ENCODE results near the gene ESR1. TPM values are rescaled to one million over a fixed set of nuclear protein-coding genes. Genes with fewer than 3 reads are reported as not detected.

The ESR1 gene
- polyA plus RNA-seq, 3 donors: 0.12 to 0.24 (median 0.23) TPM

GRCh38 chr6:152087096-152087495, 279.6 kb downstream of the ESR1 start:
- H3K36me3 Mint-ChIP-seq: no peaks in the 10 kb centered on the region
- H3K4me3 Mint-ChIP-seq: no peak overlapping the region
- Histone ChIP-seq H3K4me2 (replicated peaks; ENCODE audit: extremely low read depth, low read length, poor library complexity, severe bottlenecking) (no peak overlapping the region), H3K27me3 (ENCODE audit: control insufficient read depth in 2 of 2, insufficient read depth in 2 of 2, low read length in 2 of 2) (no peaks in the 10 kb centered on the region), H4K20me1 (ENCODE audit: insufficient read depth, low read length) (no peaks in the 10 kb centered on the region), H3K4me3 (replicated peaks in 1 of 3; ENCODE audit: low read depth in 2 of 3, low read length in 3 of 3) (no peak overlapping the region), H3K36me3 (replicated peaks in 1 of 2; ENCODE audit: control insufficient read depth in 1 of 2, insufficient read depth in 2 of 2, low read length in 2 of 2) (no peaks in the 10 kb centered on the region), H3K9me3 (replicated peaks in 1 of 2; ENCODE audit: control insufficient read depth in 1 of 2, insufficient read depth in 1 of 2, low read length in 2 of 2) (no peaks in the 10 kb centered on the region), H3K79me2 (ENCODE audit: insufficient read depth, low read length) (no peaks in the 10 kb centered on the region), H2AFZ (ENCODE audit: insufficient read depth, low read depth, low read length, poor library complexity, severe bottlenecking) (no peak overlapping the region), H3K9ac (ENCODE audit: insufficient read depth, low read length, poor library complexity, severe bottlenecking) (no peak overlapping the region), H3K4me1 (ENCODE audit: control insufficient read depth in 1 of 2, insufficient read depth in 2 of 2, low read length in 2 of 2) (no peaks in the 10 kb centered on the region), H3K27ac (ENCODE audit: low read depth in 1 of 2, low read length in 2 of 2) (no peak overlapping the region)
- 80% methylated on average over 1 of the region's 2 CpGs for WGBS (ENCODE audit: insufficient coverage)
- peaks cover 0 to 2% (median 0%) of the 10 kb centered on the region in 3 donors for H3K27me3 Mint-ChIP-seq (ENCODE audit: low read depth in 3 of 3)
- no peaks in the 10 kb centered on the region for H3K4me1 Mint-ChIP-seq
- no peak for DNase-seq
- intact Hi-C loops (cut with micrococcal nuclease): no loop called here
- TF ChIP-seq CTCF (IDR thresholded peaks at IDR 0.05): no peak
- no peak overlapping the region for H3K27ac Mint-ChIP-seq
- H3K9me3 Mint-ChIP-seq: peaks cover 0 to 8% (median 1%) of the 10 kb centered on the region in 7 donors

- WGBS (ENCODE audit: insufficient coverage): no CpG with 5 or more reads among the region's 1 CpG
- no peak overlapping the region for H2AFZ ChIP-seq (ENCODE audit: insufficient read depth, low read depth, low read length, poor library complexity, severe bottlenecking)
- DNase-seq: no peak
Observed at GRCh38 chr6:152087701-152088100, 280.2 kb downstream of the ESR1 start.

More at GRCh38 chr6:152087701-152088100, 280.2 kb downstream of the ESR1 start:
- no peaks in the 10 kb centered on the region for H4K20me1 ChIP-seq (ENCODE audit: insufficient read depth, low read length)
- peaks cover 0 to 7% (median 1%) of the 10 kb centered on the region in 7 donors for H3K9me3 Mint-ChIP-seq
- H3K9ac ChIP-seq (ENCODE audit: insufficient read depth, low read length, poor library complexity, severe bottlenecking): no peak overlapping the region
- peaks cover 0 to 2% (median 0%) of the 10 kb centered on the region in 3 donors for H3K27me3 Mint-ChIP-seq (ENCODE audit: low read depth in 3 of 3)
- H3K79me2 ChIP-seq (ENCODE audit: insufficient read depth, low read length): no peaks in the 10 kb centered on the region
- H3K9me3 ChIP-seq (replicated peaks in 1 of 2; ENCODE audit: control insufficient read depth in 1 of 2, insufficient read depth in 1 of 2, low read length in 2 of 2): no peaks in the 10 kb centered on the region
- H3K4me2 ChIP-seq (replicated peaks; ENCODE audit: extremely low read depth, low read length, poor library complexity, severe bottlenecking): no peak overlapping the region
- no peak overlapping the region for H3K27ac Mint-ChIP-seq
- H3K4me1 ChIP-seq (ENCODE audit: control insufficient read depth in 1 of 2, insufficient read depth in 2 of 2, low read length in 2 of 2): no peaks in the 10 kb centered on the region
- no peak overlapping the region for H3K27ac ChIP-seq (ENCODE audit: low read depth in 1 of 2, low read length in 2 of 2)
- no peak overlapping the region for H3K4me3 ChIP-seq (replicated peaks in 1 of 3; ENCODE audit: low read depth in 2 of 3, low read length in 3 of 3)
- H3K36me3 Mint-ChIP-seq: no peaks in the 10 kb centered on the region
- TF ChIP-seq CTCF (IDR thresholded peaks at IDR 0.05): no peak
- no peaks in the 10 kb centered on the region for H3K27me3 ChIP-seq (ENCODE audit: control insufficient read depth in 2 of 2, insufficient read depth in 2 of 2, low read length in 2 of 2)
- no peaks in the 10 kb centered on the region for H3K4me1 Mint-ChIP-seq
- no peak overlapping the region for H3K4me3 Mint-ChIP-seq
- intact Hi-C loops (cut with micrococcal nuclease): no loop called here
- H3K36me3 ChIP-seq (replicated peaks in 1 of 2; ENCODE audit: control insufficient read depth in 1 of 2, insufficient read depth in 2 of 2, low read length in 2 of 2): no peaks in the 10 kb centered on the region

Measured in CD14-positive monocyte (primary cell).